Effector CD8-positive, alpha-beta T cell (primary cell): ENCODE measurements around the gene KLK15.
A peak's percentile ranks its signal among the peaks of the same experiment; 100 is the strongest.

Source experiments
- DNase-seq: peaks from one replicate; lab custom pipeline; 2025; lab: John Stamatoyannopoulos, UW

KLK15 gene

GRCh38 chr19:50843701-50844221, 10.4 kb upstream of the KLK15 start:
- DNase-seq: no peak

- DNase-seq: no peak
These were observed 9.8 kb upstream of the KLK15 start for GRCh38 chr19:50843205-50843604.

GRCh38 chr19:50842130-50842529, 8.8 kb upstream of the KLK15 start:
- no peak for DNase-seq

- no peak for DNase-seq
These were observed 6.6 kb upstream of the KLK15 start for GRCh38 chr19:50839712-50840655.

GRCh38 chr19:50838239-50838638, 4.9 kb upstream of the KLK15 start:
- no peak for DNase-seq

- DNase-seq: no peak
These were observed 3.9 kb upstream of the KLK15 start for GRCh38 chr19:50837300-50837699.

- DNase-seq: no peak
These were observed 3.3 kb upstream of the KLK15 start for GRCh38 chr19:50836543-50837195.

- DNase-seq: peak; percentile 12
These were observed 2.6 kb upstream of the KLK15 start for GRCh38 chr19:50835785-50836542.

- DNase-seq: no peak
These were observed 1.9 kb upstream of the KLK15 start for GRCh38 chr19:50835103-50835784.

GRCh38 chr19:50833802-50834167, 411 bp upstream of the KLK15 start:
- DNase-seq: no peak

GRCh38 chr19:50832666-50833065, 708 bp downstream of the KLK15 start:
- no peak for DNase-seq

- DNase-seq: no peak
These were observed 2.4 kb downstream of the KLK15 start for GRCh38 chr19:50831026-50831396.

- DNase-seq: no peak
These were observed 2.9 kb downstream of the KLK15 start for GRCh38 chr19:50830266-50831025.

GRCh38 chr19:50829801-50830200, 3.6 kb downstream of the KLK15 start:
- DNase-seq: no peak

- no peak for DNase-seq
These were observed 5.9 kb downstream of the KLK15 start for GRCh38 chr19:50827476-50827875.

- DNase-seq: no peak
These were observed 6.7 kb downstream of the KLK15 start for GRCh38 chr19:50826492-50827240.

GRCh38 chr19:50823389-50824042, 9.9 kb downstream of the KLK15 start, which contains the start of gene KLK1:
Gene KLK1, minus strand, starts transcription at chr19:50823787. Its CDS starts 39 bp downstream, at chr19:50823748.
- DNase-seq: no peak

- no peak for DNase-seq
These were observed 10.6 kb downstream of the KLK15 start for GRCh38 chr19:50822661-50823208.

GRCh38 chr19:50821622-50822021, 11.8 kb downstream of the KLK15 start:
- DNase-seq: no peak
